HG03469 (cell line): Measurements from ENCODE around the gene CACNA2D2.

ENCODE experiments used
- ATAC-seq: cut with Tn5 transposase; IDR thresholded peaks from one replicate; pipeline ENCODE4 v1.9.1; 2021; ENCODE audit warnings: mild to moderate bottlenecking, moderate library complexity, moderate number of reproducible peaks; ENCODE audit not compliant: unreplicated experiment

CACNA2D2 gene

GRCh38 chr3:50375258-50375931 is 128.0 kb downstream of the CACNA2D2 start:
- ATAC-seq: no peak

- ATAC-seq: no peak
Observed at GRCh38 chr3:50374363-50375257, 128.8 kb downstream of the CACNA2D2 start.

- no peak for ATAC-seq
Observed at GRCh38 chr3:50373146-50374051, 130.0 kb downstream of the CACNA2D2 start.

- ATAC-seq: no peak
Observed at GRCh38 chr3:50372349-50372748, 131.1 kb downstream of the CACNA2D2 start.

GRCh38 chr3:50371133-50371685 is 132.2 kb downstream of the CACNA2D2 start:
- ATAC-seq: no peak

- no peak for ATAC-seq
Observed at GRCh38 chr3:50370594-50370993, 132.8 kb downstream of the CACNA2D2 start.

- no peak for ATAC-seq
Observed at GRCh38 chr3:50369012-50369670, 134.3 kb downstream of the CACNA2D2 start.

- no peak for ATAC-seq
Observed at GRCh38 chr3:50365842-50366220, 137.6 kb downstream of the CACNA2D2 start.

GRCh38 chr3:50365080-50365841 is 138.2 kb downstream of the CACNA2D2 start:
- ATAC-seq: peak; percentile 52

- ATAC-seq: no peak
Observed at GRCh38 chr3:50364573-50365079, 138.8 kb downstream of the CACNA2D2 start.

- no peak for ATAC-seq
Observed at GRCh38 chr3:50359760-50360110, 143.7 kb downstream of the CACNA2D2 start.

- ATAC-seq: peak; percentile 92
Observed at GRCh38 chr3:50358911-50359759, 144.3 kb downstream of the CACNA2D2 start, which contains the start of gene TMEM115. TMEM115 (minus strand) TSS chr3:50359521; CDS start chr3:50359063, 458 bp downstream.

- no peak for ATAC-seq
Observed at GRCh38 chr3:50358355-50358910, 145.0 kb downstream of the CACNA2D2 start.

- ATAC-seq: no peak
Observed at GRCh38 chr3:50357481-50357880, 146.0 kb downstream of the CACNA2D2 start.

GRCh38 chr3:50356553-50356952 is 146.9 kb downstream of the CACNA2D2 start:
- no peak for ATAC-seq

GRCh38 chr3:50355829-50356552 is 147.4 kb downstream of the CACNA2D2 start:
- no peak for ATAC-seq

GRCh38 chr3:50354850-50355249 is 148.6 kb downstream of the CACNA2D2 start:
- ATAC-seq: no peak
